A673 (cell line): ENCODE measurements around the gene MASP1. TPM values are rescaled to one million over a fixed set of nuclear protein-coding genes. Genes with fewer than 3 reads are reported as not detected.

Source experiments
- BruUV-seq: library from RNA; stranded (reverse); fragments of 400-500 nt; replicated peaks from 2 replicates; lab custom pipeline; 2021; lab: Mats Ljungman, UMichigan
- CTCF ChIA-PET: fragments of 300-600 bp; sonication (Branson Sonifier 250); formaldehyde crosslinking; loops from one replicate; lab custom pipeline; 2022; ENCODE audit warnings: antibody characterized with exemption; lab: Charles Lee
- POLR2A ChIA-PET: fragments of 300-600 bp; sonication (Branson Sonifier 250); formaldehyde crosslinking; loops from one replicate; lab custom pipeline; 2022; ENCODE audit warnings: antibody characterized with exemption; ENCODE audit not compliant: low non-redundant PET; lab: Charles Lee
- DNase-seq: peaks from one replicate; pipeline ENCODE4 v3.0.0-alpha.2; 2015; ENCODE audit warnings: low spot score
- H3K27ac ChIP-seq: fragments of 200-600 bp; sonication (generic); 2 replicates; pipeline ENCODE4 v1.5.1; 2016; ENCODE audit warnings: mixed run types, low read depth, mild to moderate bottlenecking, mixed read lengths, antibody characterized with exemption, low read length; ENCODE audit not compliant: poor library complexity, severe bottlenecking
- H3K27me3 ChIP-seq: fragments of 200-600 bp; sonication (generic); replicated peaks from 2 replicates; pipeline ENCODE4 v1.6.1; 2017; ENCODE audit warnings: mixed run types, low read depth, mild to moderate bottlenecking, mixed read lengths, antibody characterized with exemption, low read length; ENCODE audit not compliant: insufficient read depth, poor library complexity
- H3K36me3 ChIP-seq: fragments of 200-600 bp; sonication (generic); 2 replicates; pipeline ENCODE4 v1.6.1; 2016; ENCODE audit warnings: mixed run types, mild to moderate bottlenecking, mixed read lengths, antibody characterized with exemption, low read length; ENCODE audit not compliant: insufficient read depth, poor library complexity, severe bottlenecking
- H3K4me1 ChIP-seq: fragments of 200-600 bp; sonication (generic); 2 replicates; pipeline ENCODE4 v1.6.1; 2017; ENCODE audit warnings: mixed run types, mild to moderate bottlenecking, mixed read lengths, antibody characterized with exemption, low read length; ENCODE audit not compliant: insufficient read depth, poor library complexity, severe bottlenecking
- H3K4me3 ChIP-seq: fragments of 200-600 bp; sonication (generic); 2 replicates; pipeline ENCODE4 v1.5.1; 2016; ENCODE audit warnings: low read depth, mixed run types, mild to moderate bottlenecking, mixed read lengths, low read length; ENCODE audit not compliant: poor library complexity, severe bottlenecking
- H3K9me3 ChIP-seq: fragments of 200-600 bp; sonication (generic); 2 replicates; pipeline ENCODE4 v1.6.1; 2016; ENCODE audit warnings: mixed run types, low read depth, mild to moderate bottlenecking, mixed read lengths, antibody characterized with exemption, low read length; ENCODE audit not compliant: poor library complexity, severe bottlenecking
- EZH2 ChIP-seq: fragments of 200-600 bp; sonication (generic); IDR thresholded peaks from 2 replicates; pipeline ENCODE4 v1.6.1; 2017; ENCODE audit warnings: borderline replicate concordance, low read depth, mild to moderate bottlenecking, mixed read lengths, antibody characterized with exemption, low read length; ENCODE audit not compliant: poor library complexity, severe bottlenecking
- intact Hi-C: fragments of 100-400 bp; cut with micrococcal nuclease; formaldehyde crosslinking; loops from one replicate; pipeline ENCODE4 v1.10.0; 2022; ENCODE audit not compliant: unreplicated experiment
- total RNA-seq: library from RNA; stranded (reverse); gene quantifications from 2 replicates; pipeline ENCODE4 v1.2.3, GENCODE V29; 2021
- TF ChIP-seq, protein P1 (sequence below): fragments of 300-800, 200-600 bp; sonication (generic); conservative IDR thresholded peaks from 2 replicates; pipeline ENCODE4 v1.5.1; 2017; ENCODE audit warnings: low read depth, mild to moderate bottlenecking, antibody characterized with exemption, low read length, moderate library complexity, mixed read lengths

Gene MASP1
- total RNA-seq, 1 experiment from 2014 or later: not detected

DNA sequence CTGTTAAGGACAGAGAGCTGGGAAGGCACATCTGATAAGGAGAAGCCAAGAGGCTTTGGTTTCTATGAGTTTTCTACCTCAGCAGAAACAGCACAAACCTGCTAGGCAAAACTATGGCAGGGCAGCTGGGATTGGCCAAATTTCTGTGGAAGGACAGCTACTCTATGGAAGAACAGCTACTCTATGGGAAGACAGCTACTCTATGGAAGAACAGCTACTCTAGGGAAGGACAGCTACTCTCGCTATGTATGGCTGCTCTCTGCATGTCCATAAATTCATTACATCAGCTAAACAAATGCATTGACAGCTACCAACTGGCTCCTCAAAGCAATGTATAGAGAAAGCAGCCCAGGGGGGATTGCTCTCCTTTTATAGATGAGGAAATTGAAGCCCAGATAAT lies 24.8 kb downstream of the MASP1 start:
- ChIA-PET POLR2A (no interaction called here), CTCF (no interaction called here)
- intact Hi-C loops: no loop called here
- DNase-seq: no peak
- no peaks in the 10 kb centered on the region for H3K27me3 ChIP-seq
- H3K4me3 ChIP-seq: no peak overlapping the region
- no TSS peak for BruUV-seq
- no peak overlapping the region for H3K27ac ChIP-seq
- H3K9me3 ChIP-seq: peaks cover 5% of the 10 kb centered on the region
- no peaks in the 10 kb centered on the region for H3K4me1 ChIP-seq
- H3K36me3 ChIP-seq: no peaks in the 10 kb centered on the region
- TF ChIP-seq, protein P1, sequence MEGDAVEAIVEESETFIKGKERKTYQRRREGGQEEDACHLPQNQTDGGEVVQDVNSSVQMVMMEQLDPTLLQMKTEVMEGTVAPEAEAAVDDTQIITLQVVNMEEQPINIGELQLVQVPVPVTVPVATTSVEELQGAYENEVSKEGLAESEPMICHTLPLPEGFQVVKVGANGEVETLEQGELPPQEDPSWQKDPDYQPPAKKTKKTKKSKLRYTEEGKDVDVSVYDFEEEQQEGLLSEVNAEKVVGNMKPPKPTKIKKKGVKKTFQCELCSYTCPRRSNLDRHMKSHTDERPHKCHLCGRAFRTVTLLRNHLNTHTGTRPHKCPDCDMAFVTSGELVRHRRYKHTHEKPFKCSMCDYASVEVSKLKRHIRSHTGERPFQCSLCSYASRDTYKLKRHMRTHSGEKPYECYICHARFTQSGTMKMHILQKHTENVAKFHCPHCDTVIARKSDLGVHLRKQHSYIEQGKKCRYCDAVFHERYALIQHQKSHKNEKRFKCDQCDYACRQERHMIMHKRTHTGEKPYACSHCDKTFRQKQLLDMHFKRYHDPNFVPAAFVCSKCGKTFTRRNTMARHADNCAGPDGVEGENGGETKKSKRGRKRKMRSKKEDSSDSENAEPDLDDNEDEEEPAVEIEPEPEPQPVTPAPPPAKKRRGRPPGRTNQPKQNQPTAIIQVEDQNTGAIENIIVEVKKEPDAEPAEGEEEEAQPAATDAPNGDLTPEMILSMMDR: no peak
- TF ChIP-seq EZH2: no peak

DNA sequence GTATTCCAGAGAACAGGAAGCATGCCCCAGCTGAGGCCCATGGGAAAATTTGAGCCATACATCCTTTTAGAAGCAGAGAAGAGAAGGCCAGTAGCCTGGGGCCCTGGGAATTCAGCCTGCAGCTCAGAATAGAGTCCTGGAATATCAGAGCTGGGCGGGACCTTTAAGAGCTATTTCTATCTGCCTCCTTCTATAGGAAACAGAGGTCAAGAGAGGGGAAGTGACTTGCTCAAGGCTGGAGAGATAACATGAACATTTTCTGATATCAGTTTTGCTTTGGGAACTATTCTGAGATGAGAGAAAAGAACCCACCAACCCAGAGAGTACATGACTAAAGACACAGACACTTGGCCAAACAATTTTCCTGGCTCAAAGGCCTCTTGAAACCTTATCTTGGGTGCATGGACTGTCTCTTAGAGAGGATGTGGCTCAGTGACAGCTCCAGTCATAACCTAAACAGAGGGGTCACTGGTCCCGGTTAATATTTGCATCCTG lies 26.0 kb downstream of the MASP1 start:
- Histone ChIP-seq H3K27me3 (no peaks in the 10 kb centered on the region), H3K27ac (no peak overlapping the region), H3K36me3 (no peaks in the 10 kb centered on the region), H3K4me1 (no peaks in the 10 kb centered on the region), H3K9me3 (peaks cover 5% of the 10 kb centered on the region), H3K4me3 (no peak overlapping the region)
- no peak for DNase-seq
- BruUV-seq: no TSS peak
- intact Hi-C loops: no loop called here
- TF ChIP-seq, protein P1: no peak
- TF ChIP-seq EZH2: no peak
- ChIA-PET POLR2A (no interaction called here), CTCF (no interaction called here)

- intact Hi-C loops: no loop called here
- H3K4me3 ChIP-seq: no peak overlapping the region
- H3K27ac ChIP-seq: no peak overlapping the region
- no TSS peak for BruUV-seq
- no peak for TF ChIP-seq EZH2
- TF ChIP-seq, protein P1: no peak
- no peaks in the 10 kb centered on the region for H3K4me1 ChIP-seq
- H3K9me3 ChIP-seq: peaks cover 4% of the 10 kb centered on the region
- no peak for DNase-seq
- no peaks in the 10 kb centered on the region for H3K36me3 ChIP-seq
- CTCF ChIA-PET: no interaction called here
- POLR2A ChIA-PET: no interaction called here
- no peaks in the 10 kb centered on the region for H3K27me3 ChIP-seq
Measured at GRCh38 chr3:187264911-187265310, 26.6 kb downstream of the MASP1 start.
